T1000 (cell line): ENCODE results near the gene VAT1L.
"Not testable (repeated sequence)": the region's sequence is repeated elsewhere in the genome, so short reads cannot be mapped to it uniquely, and the experiment has no call there.

ENCODE experiments used
- DNase-seq: peaks from one replicate; lab custom pipeline; 2025; ENCODE audit warnings: mixed read lengths; lab: John Stamatoyannopoulos, UW

The VAT1L gene

GRCh38 chr16:77913738-77914253 is 125.4 kb downstream of the VAT1L start:
- no peak for DNase-seq

- no peak for DNase-seq
Measured at GRCh38 chr16:77916111-77916510, 127.7 kb downstream of the VAT1L start.

- DNase-seq, result no peak
Measured at GRCh38 chr16:77917971-77918370, 129.6 kb downstream of the VAT1L start.

GRCh38 chr16:77918809-77919707 is 130.7 kb downstream of the VAT1L start:
- no peak for DNase-seq

DNA sequence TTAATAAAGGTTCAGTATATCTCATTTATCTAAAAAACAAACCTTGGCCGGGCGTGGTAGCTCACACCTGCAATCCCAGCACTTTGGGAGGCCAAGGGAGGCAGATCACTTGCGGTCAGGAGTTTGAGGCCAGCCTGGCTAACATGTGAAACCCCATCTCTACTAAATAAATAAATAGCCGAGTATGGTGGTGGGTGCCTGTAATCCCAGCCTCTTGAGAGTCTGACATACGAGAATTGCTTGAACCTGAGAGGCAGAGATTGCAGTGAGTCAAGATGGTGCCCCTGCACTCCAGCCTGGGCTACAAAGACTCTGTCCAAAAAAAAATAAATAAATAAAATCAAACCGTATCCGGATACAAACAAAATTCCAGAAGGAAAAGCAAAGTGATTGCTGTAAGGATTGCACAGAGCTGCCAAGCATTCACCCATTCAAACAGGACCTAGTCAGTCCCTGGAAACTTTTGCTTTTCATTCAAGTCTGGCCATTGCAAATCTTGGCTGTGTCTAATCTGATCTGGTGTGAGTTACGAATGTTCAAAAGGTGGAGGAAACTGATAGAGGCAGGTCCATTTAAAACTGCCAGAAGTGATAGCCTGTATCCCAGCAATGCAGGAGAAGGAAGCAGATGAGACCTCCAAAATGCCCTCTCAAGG is 131.5 kb downstream of the VAT1L start:
- DNase-seq, result no peak

- no peak for DNase-seq
Measured at GRCh38 chr16:77920984-77921383, 132.6 kb downstream of the VAT1L start.

DNA sequence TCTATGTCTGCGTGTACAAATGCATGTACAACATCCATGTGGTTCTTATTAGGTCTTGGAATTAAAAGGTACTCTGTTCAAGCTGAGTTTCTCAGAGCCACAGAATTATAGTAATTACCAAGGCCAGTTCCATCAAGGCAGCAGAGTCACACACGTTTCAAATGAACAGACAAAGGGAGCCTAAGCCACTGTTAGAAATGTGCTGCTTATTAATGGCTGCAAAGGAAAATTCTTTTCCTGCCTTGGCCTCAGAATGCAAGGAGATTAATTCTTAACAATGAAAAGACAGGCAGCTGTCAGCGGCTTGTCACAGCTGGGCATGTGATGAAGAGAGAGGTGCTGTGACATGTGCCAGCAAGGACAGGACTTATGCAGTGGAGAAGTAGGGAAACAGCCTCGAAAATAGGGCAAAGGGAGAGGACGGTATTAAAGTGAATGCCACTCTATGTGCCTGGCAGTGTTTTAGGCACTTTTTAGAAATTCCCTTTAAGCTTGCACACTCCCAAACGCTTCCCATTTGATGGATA is 133.9 kb downstream of the VAT1L start:
- DNase-seq, result no peak

- no peak for DNase-seq
Measured at GRCh38 chr16:77925531-77925930, 137.2 kb downstream of the VAT1L start.

GRCh38 chr16:77928096-77928495 is 139.7 kb downstream of the VAT1L start:
- no peak for DNase-seq

- no peak for DNase-seq
Measured at GRCh38 chr16:77929004-77929403, 140.6 kb downstream of the VAT1L start.

- no peak for DNase-seq
Measured at GRCh38 chr16:77931058-77931457, 142.7 kb downstream of the VAT1L start.

DNA sequence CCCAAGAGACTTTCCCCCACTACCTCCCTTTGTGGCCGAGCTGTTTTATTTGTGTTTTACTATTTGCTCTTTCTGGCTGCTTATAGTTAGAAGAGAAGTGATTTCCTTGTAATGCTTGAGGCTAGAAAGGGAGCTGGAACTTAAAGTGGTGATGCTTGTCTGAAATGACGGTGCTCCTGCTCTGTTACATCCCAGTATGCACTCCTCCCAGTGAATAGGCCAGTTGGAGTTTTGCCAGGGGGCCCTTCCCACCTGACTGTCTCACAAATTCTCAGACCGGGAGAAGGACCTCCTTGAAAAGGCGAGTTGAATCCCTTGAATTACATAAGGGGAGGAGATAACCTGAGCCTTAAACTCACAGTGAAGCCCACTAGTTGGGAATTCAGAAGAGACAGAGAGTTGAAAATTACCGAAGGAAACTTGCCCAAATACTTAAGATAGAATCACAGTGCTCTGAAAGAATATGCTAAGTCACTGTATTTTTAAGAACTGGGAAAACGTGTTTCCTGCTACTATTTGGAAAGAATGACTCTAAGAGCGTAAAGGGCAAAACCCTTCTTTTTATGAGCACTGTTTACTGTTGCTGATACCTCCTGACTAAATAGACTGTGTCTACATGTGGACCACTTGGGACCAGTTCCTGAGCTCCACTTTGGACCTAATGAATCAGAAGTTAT is 149.2 kb downstream of the VAT1L start:
- no peak for DNase-seq

DNA sequence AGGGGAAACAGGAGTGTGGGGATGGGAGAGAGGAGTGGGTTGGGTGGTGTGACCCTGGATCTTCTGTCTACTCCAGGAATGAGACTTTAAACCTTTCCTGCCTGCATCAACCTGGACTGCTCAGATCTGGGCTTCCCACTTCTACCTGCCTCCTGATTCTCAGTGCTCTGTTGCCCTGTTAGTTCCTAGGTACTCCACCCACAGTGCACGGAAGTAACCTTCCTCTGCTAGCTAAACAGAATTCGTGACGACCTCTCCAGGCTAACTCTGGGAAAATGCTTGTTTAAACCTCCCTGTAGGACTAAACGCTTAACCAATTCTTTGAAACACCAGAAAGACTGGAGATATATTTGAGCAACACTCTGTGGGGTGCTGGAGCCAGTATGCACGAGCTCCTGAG is 150.5 kb downstream of the VAT1L start:
- no peak for DNase-seq

- DNase-seq, result no peak
Measured at GRCh38 chr16:77939968-77940367, 151.6 kb downstream of the VAT1L start.

GRCh38 chr16:77943801-77944200 is 155.4 kb downstream of the VAT1L start:
- DNase-seq, result no peak

DNA sequence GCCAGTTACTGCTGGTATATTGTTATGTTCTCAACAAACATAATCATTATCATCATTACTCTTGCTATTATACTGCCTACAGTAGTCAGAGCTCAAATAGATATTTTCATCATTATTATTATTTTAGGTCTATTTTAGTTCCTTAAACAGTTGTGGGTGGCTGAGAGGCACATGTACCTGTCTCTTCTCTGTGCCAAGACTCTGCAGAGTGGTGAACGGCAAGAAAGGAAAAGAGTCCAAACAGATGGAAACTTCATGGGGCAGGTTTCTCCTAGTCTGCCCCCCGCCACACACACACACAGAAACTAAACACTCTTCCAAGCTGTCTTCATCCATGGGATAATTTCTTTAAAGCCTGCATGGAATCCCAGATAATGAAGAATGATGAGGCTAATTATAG is 156.3 kb downstream of the VAT1L start:
- DNase-seq, result no peak

DNA sequence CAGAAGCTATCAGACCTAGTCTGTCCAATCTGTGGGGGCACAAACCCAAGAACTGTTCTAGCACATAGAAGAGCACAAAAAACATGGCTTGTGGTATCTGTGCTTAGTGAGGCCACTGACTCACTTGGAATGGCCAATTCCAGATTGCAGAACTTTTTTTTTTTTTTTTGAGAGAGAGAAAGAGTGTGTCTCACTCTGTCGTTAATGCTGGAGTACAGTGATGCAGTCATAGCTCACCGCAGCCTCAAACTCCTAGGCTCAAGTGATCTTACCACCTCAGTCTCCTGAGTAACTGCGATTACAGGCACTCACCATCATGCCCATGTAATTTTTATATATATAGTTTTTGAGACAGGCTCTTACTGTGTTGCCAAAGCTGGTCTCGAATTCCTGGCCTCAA is 156.8 kb downstream of the VAT1L start:
- DNase-seq, result no peak

- DNase-seq, result no peak
Measured at GRCh38 chr16:77946823-77947222, 158.5 kb downstream of the VAT1L start.

DNA sequence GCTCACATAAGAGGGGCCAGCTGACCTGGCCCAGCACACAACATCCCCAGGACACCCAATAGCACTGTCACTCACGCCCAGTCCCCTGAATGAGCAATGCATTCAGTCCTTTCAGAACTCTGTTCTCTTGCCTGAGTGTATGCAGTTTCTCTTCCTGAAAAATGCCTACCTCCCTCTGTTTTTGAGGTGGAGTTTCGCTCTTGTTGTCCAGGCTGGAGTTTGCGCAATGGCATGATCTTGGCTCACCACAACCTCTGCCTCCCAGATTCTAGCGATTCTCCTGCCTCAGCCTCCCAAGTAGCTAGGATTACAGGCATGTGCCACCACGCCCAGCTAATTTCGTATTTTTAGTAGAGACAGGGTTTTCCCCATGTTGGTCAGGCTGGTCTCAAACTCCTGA is 159.2 kb downstream of the VAT1L start:
- not testable (repeated sequence) for DNase-seq

- DNase-seq, result no peak
Measured at GRCh38 chr16:77948835-77949234, 160.5 kb downstream of the VAT1L start.

- DNase-seq, result no peak
Measured at GRCh38 chr16:77949445-77949844, 161.1 kb downstream of the VAT1L start.

DNA sequence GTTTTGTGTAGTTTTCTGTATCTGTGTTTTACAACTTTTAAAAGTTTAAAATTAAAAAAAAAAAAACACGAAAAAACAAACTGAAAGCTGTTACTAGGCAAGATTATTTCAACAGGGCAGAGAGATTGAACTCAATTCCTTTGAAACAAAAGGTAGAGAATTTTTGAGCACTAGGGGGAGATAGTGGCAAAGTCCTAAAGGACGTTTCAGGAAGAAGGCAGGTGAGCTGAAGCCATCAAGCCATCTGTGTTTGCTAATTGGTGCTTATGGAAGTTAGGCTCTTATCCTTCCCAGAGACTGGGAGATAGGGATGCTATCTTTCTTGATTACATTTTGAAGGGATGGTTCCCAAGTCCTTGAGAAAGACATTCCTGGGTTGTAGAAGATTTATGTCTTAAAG is 163.4 kb downstream of the VAT1L start:
- DNase-seq, result no peak
